GM15510 (cell line): ENCODE measurements around the gene DNLZ.

Experiments used
- POLR2A ChIP-seq: IDR thresholded peaks from 3 replicates; pipeline ENCODE4 v1.6.1; 2011; ENCODE audit warnings: borderline replicate concordance; ENCODE audit not compliant: insufficient read length; ENCODE audit errors: extremely low read depth

Gene DNLZ

GRCh38 chr9:136329211-136329627 is 34.3 kb downstream of the DNLZ start:
- TF ChIP-seq POLR2A: no peak

GRCh38 chr9:136328622-136329041 is 34.9 kb downstream of the DNLZ start:
- TF ChIP-seq POLR2A: no peak

GRCh38 chr9:136328011-136328621 is 35.4 kb downstream of the DNLZ start:
- no peak for TF ChIP-seq POLR2A

GRCh38 chr9:136327304-136327974 is 36.1 kb downstream of the DNLZ start, which contains the start of gene GPSM1:
Gene GPSM1 (plus strand): TSS chr9:136327539. CDS start chr9:136327696, 157 bp downstream.
- no peak for TF ChIP-seq POLR2A

- TF ChIP-seq POLR2A: no peak
These were observed 36.7 kb downstream of the DNLZ start for GRCh38 chr9:136326761-136327303.

GRCh38 chr9:136326061-136326760 is 37.3 kb downstream of the DNLZ start:
- TF ChIP-seq POLR2A: no peak

- no peak for TF ChIP-seq POLR2A
These were observed 38.2 kb downstream of the DNLZ start for GRCh38 chr9:136325358-136325757.

- TF ChIP-seq POLR2A: no peak
These were observed 38.8 kb downstream of the DNLZ start for GRCh38 chr9:136324501-136325300.

- TF ChIP-seq POLR2A: no peak
These were observed 40.2 kb downstream of the DNLZ start for GRCh38 chr9:136323371-136323789.

GRCh38 chr9:136322756-136323330 is 40.7 kb downstream of the DNLZ start:
- TF ChIP-seq POLR2A: no peak

- no peak for TF ChIP-seq POLR2A
These were observed 42.0 kb downstream of the DNLZ start for GRCh38 chr9:136321561-136321960.

GRCh38 chr9:136318776-136319241 is 44.7 kb downstream of the DNLZ start:
- TF ChIP-seq POLR2A: no peak

- TF ChIP-seq POLR2A: no peak
These were observed 45.3 kb downstream of the DNLZ start for GRCh38 chr9:136318111-136318775.
